Camera-type eye (tissue), 1 donor: ENCODE data around the gene ANKS1B. TPM values are rescaled to one million over a fixed set of nuclear protein-coding genes. Genes with fewer than 3 reads are reported as not detected.

Experiments
- total RNA-seq: library from RNA; depleted of rRNA; stranded (reverse); fragments of >200 nt; gene quantifications from one replicate; pipeline ENCODE4 v1.2.3, GENCODE V29; 2014

Gene ANKS1B
- total RNA-seq: 83.8 TPM

GRCh38 chr12:99984271-99985128 lies at the start of gene ANKS1B:
ANKS1B (minus strand) TSS chr12:99984936; CDS start chr12:99984237, 699 bp downstream.

GRCh38 chr12:99647453-99647852 lies 337.3 kb downstream of the ANKS1B start, which contains the start of gene GARIN6:
GARIN6 (plus strand) TSS chr12:99647753; CDS start chr12:99648175, 422 bp downstream.

Other genes with a start within 250 kb of the ANKS1B start
- 62.8 TPM for gene BLTP3B, start 157.9 kb upstream of the ANKS1B start, total RNA-seq
- gene ACTR6, start 215.9 kb upstream of the ANKS1B start, total RNA-seq: 43.8 TPM